Right lobe of liver (tissue), 6 donors: ENCODE measurements around the gene SLC22A4. TPM values are rescaled to one million over a fixed set of nuclear protein-coding genes. Genes with fewer than 3 reads are reported as not detected.

ENCODE experiments used
- ATAC-seq, 4 donors: fragments of 200-7000 bp; cut with Tn5 transposase; one replicate each; pipeline ENCODE4 v1.9.1; 2020; ENCODE audit warnings: mild to moderate bottlenecking in 4 of 4, moderate library complexity in 4 of 4
- DNase-seq, 3 donors: peaks; one replicate each; pipeline ENCODE4 v3.0.0-alpha.2; 2020
- H3K27ac ChIP-seq, 3 donors: fragments of 200-600 bp; one replicate each; pipeline ENCODE4 v1.8.0; 2022
- H3K27me3 ChIP-seq, 2 donors: fragments of 200-600 bp; one replicate each; pipeline ENCODE4 v1.8.0; 2022
- H3K36me3 ChIP-seq, 4 donors: fragments of 200-600 bp; sonication (generic) in 1 of 4; one replicate each; pipeline versions ENCODE4 v1.5.1 to v1.8.0; 2017 to 2022; ENCODE audit warnings: control low read depth in 1 of 4
- H3K4me1 ChIP-seq, 4 donors: fragments of 200-600 bp; sonication (generic) in 1 of 4; one replicate each; pipeline versions ENCODE4 v1.5.1 to v1.8.0; 2017 to 2022; ENCODE audit warnings: control low read depth in 1 of 4
- H3K4me3 ChIP-seq, 3 donors: fragments of 200-600 bp; one replicate each; pipeline ENCODE4 v1.8.0; 2022
- H3K9me3 ChIP-seq, 4 donors: fragments of 200-600 bp; sonication (generic) in 1 of 4; one replicate each; pipeline versions ENCODE4 v1.5.1 to v1.8.0; 2017 to 2022; ENCODE audit warnings: control low read depth in 1 of 4
- POLR2A ChIP-seq: fragments of 450-650 bp; IDR thresholded peaks from one replicate; pipeline ENCODE4 v1.6.1; 2017; ENCODE audit warnings: antibody characterized with exemption, mild to moderate bottlenecking
- WGBS: methylation state at CpG from one replicate; pipeline ENCODE4 v1.1.6; 2018; ENCODE audit warnings: low coverage, low lambda C conversion rate; ENCODE audit not compliant: insufficient coverage; ENCODE audit errors: missing lambda C conversion rate; 5-methylcytosine and 5-hydroxymethylcytosine counted together
- intact Hi-C, 2 donors: fragments of 100-400 bp; cut with DNase I; formaldehyde crosslinking; loops; one replicate each; pipeline versions ENCODE4 v1.11.2 to v1.14.1; 2022
- total RNA-seq, 6 experiments: library from RNA; depleted of rRNA in 2 of 6; stranded (reverse); fragments of >200 nt in 2 of 6; fragmentation: NEBNext Ultra II Directional in 3 of 6; extraction: Animal tissue kit (Norgen Biotek cat#: 25700) in 3 of 6; gene quantifications; one replicate each; pipeline versions ENCODE4 v1.1.0 to v1.2.4, GENCODE V29; 2016 to 2023
- TF ChIP-seq, protein P1 (sequence below), 4 donors: fragments of 200-600 bp in 3 of 4; fragments of 450-650 bp in 1 of 4; IDR thresholded peaks; one replicate each; pipeline versions ENCODE4 v1.5.1 to v1.8.0; 2016 to 2022; ENCODE audit warnings: antibody characterized with exemption in 4 of 4, mild to moderate bottlenecking in 2 of 4
- donor health status: DM: no; HTN: yes; CAD: no.
- donor health status: DM: no; HTN: no; CAD: no.
- donor health status: DM: no; HTN: no; CAD: no.
- donor health status: DM: no; HTN: yes; CAD: no.
- donor health status: DM: no; HTN: yes; CAD: no.

SLC22A4 gene
- total RNA-seq, 6 experiments from 2014 or later = 0.31 to 0.59 (median 0.36) TPM

DNA sequence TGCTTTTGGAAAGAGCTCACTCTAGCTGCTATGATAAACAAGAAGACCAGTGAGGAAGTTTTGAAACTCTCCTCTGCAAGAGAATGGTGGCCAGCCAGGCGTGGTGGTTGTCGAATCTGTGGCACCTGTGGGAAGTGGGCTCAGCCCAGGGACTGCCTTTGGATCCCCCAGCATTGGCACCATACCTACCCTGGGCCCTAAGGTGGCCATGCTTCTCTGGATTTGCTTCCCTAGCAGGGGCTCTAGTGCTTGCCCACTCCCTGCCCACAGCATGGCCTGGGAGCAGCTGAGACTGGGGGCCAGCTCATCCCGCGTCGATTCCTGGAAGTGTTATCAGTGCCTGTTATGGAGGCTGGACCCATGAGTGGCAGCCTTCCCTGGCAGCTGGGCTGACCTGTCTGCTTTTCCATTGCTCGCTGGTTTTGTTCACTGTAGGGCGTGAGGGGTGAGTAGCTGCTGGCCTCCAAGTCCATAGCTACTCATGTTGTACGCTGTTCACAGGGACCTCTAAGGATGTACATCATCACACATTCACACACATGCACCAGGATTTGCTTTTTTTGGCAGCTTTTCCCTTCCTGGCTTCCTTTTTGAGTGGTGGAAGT, 2.3 kb downstream of the SLC22A4 start:
- 83% methylated on average over 1 of the region's 8 CpGs for WGBS
- ATAC-seq = no peak
- H3K9me3 ChIP-seq = no peaks in the 10 kb centered on the region
- H3K27ac ChIP-seq = no peak overlapping the region
- H3K4me1 ChIP-seq = peaks cover 0 to 16% (median 4%) of the 10 kb centered on the region in 4 donors
- H3K4me3 ChIP-seq = no peak overlapping the region
- no peaks in the 10 kb centered on the region for H3K36me3 ChIP-seq
- no peak for TF ChIP-seq POLR2A
- peak in 1 of 3 donors; percentile 51 for DNase-seq
- no peaks in the 10 kb centered on the region for H3K27me3 ChIP-seq
- intact Hi-C loops = no loop called here

DNA sequence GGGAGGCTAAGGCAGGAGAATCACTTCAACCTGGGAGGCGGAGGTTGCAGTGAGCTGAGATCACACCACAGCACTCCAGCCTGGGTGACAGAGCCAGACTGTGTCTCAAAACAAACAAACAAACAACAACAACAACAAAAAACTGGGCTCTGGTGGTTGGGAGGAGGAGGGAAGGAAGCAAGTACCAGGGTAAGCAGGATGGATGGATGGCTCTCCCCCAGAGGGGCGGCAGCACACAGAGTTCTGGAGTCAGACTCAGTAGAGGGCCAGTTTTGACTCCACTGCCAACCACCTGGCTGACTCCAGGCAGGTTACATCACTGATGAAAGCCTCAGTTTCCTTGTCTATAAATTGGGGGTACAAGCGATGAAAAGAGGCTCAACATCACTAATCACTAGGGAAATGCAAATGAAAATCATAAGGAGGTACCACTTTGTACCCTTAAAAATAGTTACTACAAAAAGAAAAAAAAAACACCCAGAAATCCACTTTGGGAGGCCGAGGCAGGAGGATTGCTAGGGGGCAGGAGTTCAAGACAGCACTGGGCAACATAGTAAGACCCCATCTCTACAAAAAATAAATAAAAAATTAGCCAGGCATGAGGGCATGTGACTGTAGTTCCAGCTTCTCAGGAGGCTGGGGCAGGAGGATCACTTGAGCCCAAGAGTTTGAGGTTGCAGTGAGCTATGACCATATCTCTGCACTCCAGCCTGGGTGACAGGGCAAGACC, 3.2 kb downstream of the SLC22A4 start:
- no peak for DNase-seq
- intact Hi-C loops = no loop called here

GRCh38 chr5:132298298-132299212, 4.4 kb downstream of the SLC22A4 start:
- H3K36me3 ChIP-seq = no peaks in the 10 kb centered on the region
- H3K27ac ChIP-seq = no peak overlapping the region
- H3K27me3 ChIP-seq = no peaks in the 10 kb centered on the region
- peaks cover 0 to 13% (median 4%) of the 10 kb centered on the region in 4 donors for H3K4me1 ChIP-seq
- ATAC-seq (no peak), DNase-seq (no peak)
- intact Hi-C loops = no loop called here
- WGBS = 51% methylated on average over 4 of the region's 6 CpGs
- H3K9me3 ChIP-seq = no peaks in the 10 kb centered on the region
- H3K4me3 ChIP-seq = no peak overlapping the region
- TF ChIP-seq, protein P1, sequence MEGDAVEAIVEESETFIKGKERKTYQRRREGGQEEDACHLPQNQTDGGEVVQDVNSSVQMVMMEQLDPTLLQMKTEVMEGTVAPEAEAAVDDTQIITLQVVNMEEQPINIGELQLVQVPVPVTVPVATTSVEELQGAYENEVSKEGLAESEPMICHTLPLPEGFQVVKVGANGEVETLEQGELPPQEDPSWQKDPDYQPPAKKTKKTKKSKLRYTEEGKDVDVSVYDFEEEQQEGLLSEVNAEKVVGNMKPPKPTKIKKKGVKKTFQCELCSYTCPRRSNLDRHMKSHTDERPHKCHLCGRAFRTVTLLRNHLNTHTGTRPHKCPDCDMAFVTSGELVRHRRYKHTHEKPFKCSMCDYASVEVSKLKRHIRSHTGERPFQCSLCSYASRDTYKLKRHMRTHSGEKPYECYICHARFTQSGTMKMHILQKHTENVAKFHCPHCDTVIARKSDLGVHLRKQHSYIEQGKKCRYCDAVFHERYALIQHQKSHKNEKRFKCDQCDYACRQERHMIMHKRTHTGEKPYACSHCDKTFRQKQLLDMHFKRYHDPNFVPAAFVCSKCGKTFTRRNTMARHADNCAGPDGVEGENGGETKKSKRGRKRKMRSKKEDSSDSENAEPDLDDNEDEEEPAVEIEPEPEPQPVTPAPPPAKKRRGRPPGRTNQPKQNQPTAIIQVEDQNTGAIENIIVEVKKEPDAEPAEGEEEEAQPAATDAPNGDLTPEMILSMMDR (IDR thresholded peaks at IDR 0.05) = no peak
- TF ChIP-seq POLR2A = no peak

More for the DNA sequence above, 3.2 kb downstream of the SLC22A4 start:
- no peak overlapping the region for H3K27ac ChIP-seq
- no peaks in the 10 kb centered on the region for H3K9me3 ChIP-seq
- WGBS = 91% methylated on average over 3 of the region's 4 CpGs
- TF ChIP-seq POLR2A = no peak
- TF ChIP-seq, protein P1 (IDR thresholded peaks at IDR 0.05) = no peak
- no peak for ATAC-seq
- peaks cover 0 to 16% (median 4%) of the 10 kb centered on the region in 4 donors for H3K4me1 ChIP-seq
- H3K27me3 ChIP-seq = no peaks in the 10 kb centered on the region
- H3K4me3 ChIP-seq = no peak overlapping the region
- H3K36me3 ChIP-seq = no peaks in the 10 kb centered on the region

GRCh38 chr5:132299917-132300316, 5.7 kb downstream of the SLC22A4 start:
- no peak for TF ChIP-seq POLR2A
- TF ChIP-seq, protein P1 (IDR thresholded peaks at IDR 0.05) = no peak
- H3K27ac ChIP-seq = no peak overlapping the region
- no peak for ATAC-seq
- H3K36me3 ChIP-seq = no peaks in the 10 kb centered on the region
- DNase-seq = no peak
- no peaks in the 10 kb centered on the region for H3K9me3 ChIP-seq
- H3K27me3 ChIP-seq = no peaks in the 10 kb centered on the region
- WGBS = 100% methylated on average over 2 of the region's 2 CpGs
- peaks cover 0 to 6% (median 1%) of the 10 kb centered on the region in 4 donors for H3K4me1 ChIP-seq
- H3K4me3 ChIP-seq = no peak overlapping the region
- intact Hi-C loops = no loop called here
